Liver (tissue), 9 donors: ENCODE results near the gene ASIC2. TPM values are rescaled to one million over a fixed set of nuclear protein-coding genes. Genes with fewer than 3 reads are reported as not detected.

Experiments
- DNase-seq: peaks from one replicate; pipeline ENCODE4 v3.0.0-alpha.2; 2017; ENCODE audit warnings: low spot score
- H3K27ac ChIP-seq, 2 donors: one replicate each; pipeline ENCODE4 v1.7.0; 2013; ENCODE audit warnings: inconsistent platforms in 2 of 2, low read length in 2 of 2, control low read depth in 1 of 2, low read depth in 1 of 2, mild to moderate bottlenecking in 1 of 2
- H3K27me3 ChIP-seq, 4 donors: one replicate each; pipeline versions ENCODE4 v1.6.1 to v1.7.0; 2013; ENCODE audit warnings: low read length in 3 of 4, inconsistent platforms in 1 of 4, mild to moderate bottlenecking in 1 of 4, moderate library complexity in 1 of 4; ENCODE audit not compliant: control insufficient read depth in 4 of 4, insufficient read depth in 4 of 4
- H3K36me3 ChIP-seq, 4 donors: one replicate each; pipeline versions ENCODE4 v1.6.1 to v1.7.0; 2013; ENCODE audit warnings: low read length in 3 of 4, mild to moderate bottlenecking in 3 of 4, low read depth in 1 of 4, moderate library complexity in 1 of 4; ENCODE audit not compliant: control insufficient read depth in 4 of 4, insufficient read depth in 3 of 4
- H3K4me1 ChIP-seq, 4 donors: one replicate each; pipeline versions ENCODE4 v1.6.1 to v1.7.0; 2013; ENCODE audit warnings: low read length in 3 of 4, mild to moderate bottlenecking in 3 of 4, moderate library complexity in 1 of 4; ENCODE audit not compliant: control insufficient read depth in 4 of 4, insufficient read depth in 4 of 4
- H3K4me3 ChIP-seq, 3 donors: one replicate each; pipeline versions ENCODE4 v1.6.1 to v1.7.0; 2013; ENCODE audit warnings: low read length in 3 of 3, control low read depth in 1 of 3, low read depth in 1 of 3, mild to moderate bottlenecking in 1 of 3
- H3K9ac ChIP-seq, 2 donors: one replicate each; pipeline ENCODE4 v1.7.0; 2013; ENCODE audit warnings: low read length in 2 of 2, mild to moderate bottlenecking in 2 of 2, moderate library complexity in 2 of 2, control low read depth in 1 of 2, low read depth in 1 of 2
- H3K9me3 ChIP-seq, 4 donors: one replicate each; pipeline versions ENCODE4 v1.6.1 to v1.7.0; 2013; ENCODE audit warnings: low read length in 3 of 4; ENCODE audit not compliant: control insufficient read depth in 4 of 4
- EGR1 ChIP-seq, 2 donors: IDR thresholded peaks; 2 replicates each; pipeline ENCODE4 v1.6.1; 2016 to 2018; ENCODE audit warnings: antibody characterized with exemption in 2 of 2, low read depth in 2 of 2
- FOXA1 ChIP-seq: IDR thresholded peaks from 2 replicates; pipeline ENCODE4 v1.6.1; 2016; ENCODE audit warnings: antibody characterized with exemption
- NR2F2 ChIP-seq: IDR thresholded peaks from 2 replicates; pipeline ENCODE4 v1.6.1; 2016; ENCODE audit warnings: antibody characterized with exemption
- RXRA ChIP-seq, 2 donors: IDR thresholded peaks; 2 replicates each; pipeline ENCODE4 v1.6.1; 2017 to 2018; ENCODE audit warnings: antibody characterized with exemption in 2 of 2, mild to moderate bottlenecking in 1 of 2
- SP1 ChIP-seq: IDR thresholded peaks from 2 replicates; pipeline ENCODE4 v1.6.1; 2018; ENCODE audit warnings: antibody characterized with exemption, mild to moderate bottlenecking
- YY1 ChIP-seq: IDR thresholded peaks from 2 replicates; pipeline ENCODE4 v1.6.1; 2016; ENCODE audit warnings: antibody characterized with exemption, mild to moderate bottlenecking
- WGBS: extraction: QIAGEN DNeasy Blood & Tissue Kit; methylation state at CpG from one replicate; pipeline ENCODE4 v1.1.7; 2013; 5-methylcytosine and 5-hydroxymethylcytosine counted together
- polyA plus RNA-seq, 2 donors: library from polyadenylated mRNA; stranded (reverse) in 1 of 2; unstranded in 1 of 2; fragments of 200-250 nt in 1 of 2; fragments of >200 nt in 1 of 2; fragmentation: Nextera tagmentation in 1 of 2; extraction: Ambion mirVana in 1 of 2; gene quantifications; one replicate each; pipeline versions ENCODE4 v1.2.1 to v1.2.3, GENCODE V29; 2013 to 2015
- total RNA-seq, 2 donors: library from RNA; depleted of rRNA; stranded (reverse); fragments of >200 nt; gene quantifications; one replicate each; pipeline ENCODE4 v1.2.3, GENCODE V29; 2014
- TF ChIP-seq, protein P1 (sequence below): IDR thresholded peaks from 2 replicates; pipeline ENCODE4 v1.6.1; 2016; ENCODE audit warnings: antibody characterized with exemption
- TF ChIP-seq, protein P2 (sequence below): fragments of 150-350 bp; IDR thresholded peaks from 2 replicates; pipeline ENCODE4 v1.5.1; 2017; ENCODE audit warnings: improper control_type of control experiment, low read depth, low read length; ENCODE audit not compliant: missing input control
- TF ChIP-seq, protein P3 (sequence below): IDR thresholded peaks from 2 replicates; pipeline ENCODE4 v1.6.1; 2016; ENCODE audit warnings: antibody characterized with exemption
- TF ChIP-seq, protein P4 (sequence below): IDR thresholded peaks from 2 replicates; pipeline ENCODE4 v1.6.1; 2016; ENCODE audit warnings: antibody characterized with exemption
- TF ChIP-seq, protein P5 (sequence below): IDR thresholded peaks from 2 replicates; pipeline ENCODE4 v1.6.1; 2016; ENCODE audit warnings: antibody characterized with exemption, mild to moderate bottlenecking
- donor health status: healthy.
- donor health status: healthy.
- donor health status: healthy.
- donor health status: healthy.
- donor health status: healthy.

ASIC2 gene
- total and polyA plus RNA-seq, 4 donors, result under 0.01 TPM; not detected in 3

DNA sequence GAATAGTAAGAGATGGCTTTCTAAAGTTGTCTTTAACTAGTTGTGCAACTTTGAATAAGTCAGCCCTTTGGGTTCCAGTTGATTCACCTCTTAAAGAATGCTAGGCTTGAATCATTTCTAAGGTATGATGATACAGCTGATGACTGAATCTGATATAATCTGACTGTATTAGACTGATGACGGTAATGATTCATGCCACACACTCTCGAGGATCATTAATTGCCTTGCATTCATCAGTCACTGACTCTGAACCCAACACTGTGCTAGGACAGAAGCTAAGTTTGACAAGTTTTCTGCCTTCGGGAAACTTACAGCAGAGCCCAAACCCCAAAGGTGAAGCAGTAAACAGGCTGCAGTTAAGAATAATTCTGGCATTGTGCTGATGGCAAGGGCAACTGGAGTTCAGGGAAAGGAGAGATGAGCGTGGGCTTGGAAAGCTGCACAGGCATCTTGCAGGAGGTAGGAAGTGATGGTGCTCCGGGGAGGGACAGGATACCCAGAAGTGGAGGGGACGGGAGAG is 25.8 kb downstream of the ASIC2 start (continued):
- TF ChIP-seq, protein P1, sequence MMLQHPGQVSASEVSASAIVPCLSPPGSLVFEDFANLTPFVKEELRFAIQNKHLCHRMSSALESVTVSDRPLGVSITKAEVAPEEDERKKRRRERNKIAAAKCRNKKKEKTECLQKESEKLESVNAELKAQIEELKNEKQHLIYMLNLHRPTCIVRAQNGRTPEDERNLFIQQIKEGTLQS, result no peak
- TF ChIP-seq FOXA1, result no peak
- no peak for TF ChIP-seq SP1
- TF ChIP-seq RXRA (IDR thresholded peaks at IDR 0.05), result no peak
- TF ChIP-seq, protein P2, sequence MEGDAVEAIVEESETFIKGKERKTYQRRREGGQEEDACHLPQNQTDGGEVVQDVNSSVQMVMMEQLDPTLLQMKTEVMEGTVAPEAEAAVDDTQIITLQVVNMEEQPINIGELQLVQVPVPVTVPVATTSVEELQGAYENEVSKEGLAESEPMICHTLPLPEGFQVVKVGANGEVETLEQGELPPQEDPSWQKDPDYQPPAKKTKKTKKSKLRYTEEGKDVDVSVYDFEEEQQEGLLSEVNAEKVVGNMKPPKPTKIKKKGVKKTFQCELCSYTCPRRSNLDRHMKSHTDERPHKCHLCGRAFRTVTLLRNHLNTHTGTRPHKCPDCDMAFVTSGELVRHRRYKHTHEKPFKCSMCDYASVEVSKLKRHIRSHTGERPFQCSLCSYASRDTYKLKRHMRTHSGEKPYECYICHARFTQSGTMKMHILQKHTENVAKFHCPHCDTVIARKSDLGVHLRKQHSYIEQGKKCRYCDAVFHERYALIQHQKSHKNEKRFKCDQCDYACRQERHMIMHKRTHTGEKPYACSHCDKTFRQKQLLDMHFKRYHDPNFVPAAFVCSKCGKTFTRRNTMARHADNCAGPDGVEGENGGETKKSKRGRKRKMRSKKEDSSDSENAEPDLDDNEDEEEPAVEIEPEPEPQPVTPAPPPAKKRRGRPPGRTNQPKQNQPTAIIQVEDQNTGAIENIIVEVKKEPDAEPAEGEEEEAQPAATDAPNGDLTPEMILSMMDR, result no peak
- TF ChIP-seq NR2F2, result no peak
- TF ChIP-seq, protein P3, sequence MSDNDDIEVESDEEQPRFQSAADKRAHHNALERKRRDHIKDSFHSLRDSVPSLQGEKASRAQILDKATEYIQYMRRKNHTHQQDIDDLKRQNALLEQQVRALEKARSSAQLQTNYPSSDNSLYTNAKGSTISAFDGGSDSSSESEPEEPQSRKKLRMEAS, result no peak

DNA sequence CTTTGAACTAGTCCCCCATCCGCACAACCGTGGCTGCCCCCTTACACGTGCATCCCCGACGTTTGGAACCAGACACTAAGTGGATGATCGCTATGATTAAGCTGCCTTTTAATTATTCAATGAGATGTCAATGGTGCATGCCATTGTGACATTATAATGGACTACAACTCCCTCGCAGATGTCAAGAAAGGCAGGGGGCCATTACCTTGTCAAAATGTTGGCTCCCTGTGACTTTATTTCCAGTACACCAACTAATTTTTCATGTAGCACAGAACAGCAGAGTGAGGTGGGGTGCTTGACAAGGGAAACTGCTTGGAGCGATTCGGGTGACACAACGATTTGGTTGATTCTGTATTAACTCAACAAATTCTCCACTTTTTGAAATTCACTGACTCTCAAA is 26.5 kb downstream of the ASIC2 start:
- no peak for DNase-seq
- 82% methylated on average over 10 of the region's 10 CpGs for WGBS

More for the DNA sequence above, 26.5 kb downstream of the ASIC2 start:
- H3K4me1 ChIP-seq, result no peaks in the 10 kb centered on the region
- TF ChIP-seq NR2F2 (no peak), SP1 (no peak), YY1 (no peak), RXRA (IDR thresholded peaks at IDR 0.05) (no peak), FOXA1 (no peak), EGR1 (IDR thresholded peaks at IDR 0.05; ENCODE audit: low read depth in 2 of 2) (no peak)
- TF ChIP-seq, protein P4, sequence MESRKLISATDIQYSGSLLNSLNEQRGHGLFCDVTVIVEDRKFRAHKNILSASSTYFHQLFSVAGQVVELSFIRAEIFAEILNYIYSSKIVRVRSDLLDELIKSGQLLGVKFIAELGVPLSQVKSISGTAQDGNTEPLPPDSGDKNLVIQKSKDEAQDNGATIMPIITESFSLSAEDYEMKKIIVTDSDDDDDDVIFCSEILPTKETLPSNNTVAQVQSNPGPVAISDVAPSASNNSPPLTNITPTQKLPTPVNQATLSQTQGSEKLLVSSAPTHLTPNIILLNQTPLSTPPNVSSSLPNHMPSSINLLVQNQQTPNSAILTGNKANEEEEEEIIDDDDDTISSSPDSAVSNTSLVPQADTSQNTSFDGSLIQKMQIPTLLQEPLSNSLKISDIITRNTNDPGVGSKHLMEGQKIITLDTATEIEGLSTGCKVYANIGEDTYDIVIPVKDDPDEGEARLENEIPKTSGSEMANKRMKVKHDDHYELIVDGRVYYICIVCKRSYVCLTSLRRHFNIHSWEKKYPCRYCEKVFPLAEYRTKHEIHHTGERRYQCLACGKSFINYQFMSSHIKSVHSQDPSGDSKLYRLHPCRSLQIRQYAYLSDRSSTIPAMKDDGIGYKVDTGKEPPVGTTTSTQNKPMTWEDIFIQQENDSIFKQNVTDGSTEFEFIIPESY, result no peak
- TF ChIP-seq, protein P5, sequence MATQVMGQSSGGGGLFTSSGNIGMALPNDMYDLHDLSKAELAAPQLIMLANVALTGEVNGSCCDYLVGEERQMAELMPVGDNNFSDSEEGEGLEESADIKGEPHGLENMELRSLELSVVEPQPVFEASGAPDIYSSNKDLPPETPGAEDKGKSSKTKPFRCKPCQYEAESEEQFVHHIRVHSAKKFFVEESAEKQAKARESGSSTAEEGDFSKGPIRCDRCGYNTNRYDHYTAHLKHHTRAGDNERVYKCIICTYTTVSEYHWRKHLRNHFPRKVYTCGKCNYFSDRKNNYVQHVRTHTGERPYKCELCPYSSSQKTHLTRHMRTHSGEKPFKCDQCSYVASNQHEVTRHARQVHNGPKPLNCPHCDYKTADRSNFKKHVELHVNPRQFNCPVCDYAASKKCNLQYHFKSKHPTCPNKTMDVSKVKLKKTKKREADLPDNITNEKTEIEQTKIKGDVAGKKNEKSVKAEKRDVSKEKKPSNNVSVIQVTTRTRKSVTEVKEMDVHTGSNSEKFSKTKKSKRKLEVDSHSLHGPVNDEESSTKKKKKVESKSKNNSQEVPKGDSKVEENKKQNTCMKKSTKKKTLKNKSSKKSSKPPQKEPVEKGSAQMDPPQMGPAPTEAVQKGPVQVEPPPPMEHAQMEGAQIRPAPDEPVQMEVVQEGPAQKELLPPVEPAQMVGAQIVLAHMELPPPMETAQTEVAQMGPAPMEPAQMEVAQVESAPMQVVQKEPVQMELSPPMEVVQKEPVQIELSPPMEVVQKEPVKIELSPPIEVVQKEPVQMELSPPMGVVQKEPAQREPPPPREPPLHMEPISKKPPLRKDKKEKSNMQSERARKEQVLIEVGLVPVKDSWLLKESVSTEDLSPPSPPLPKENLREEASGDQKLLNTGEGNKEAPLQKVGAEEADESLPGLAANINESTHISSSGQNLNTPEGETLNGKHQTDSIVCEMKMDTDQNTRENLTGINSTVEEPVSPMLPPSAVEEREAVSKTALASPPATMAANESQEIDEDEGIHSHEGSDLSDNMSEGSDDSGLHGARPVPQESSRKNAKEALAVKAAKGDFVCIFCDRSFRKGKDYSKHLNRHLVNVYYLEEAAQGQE, result no peak
- TF ChIP-seq, protein P2, result no peak
- no peak overlapping the region for H3K27ac ChIP-seq
- no peak overlapping the region for H3K4me3 ChIP-seq
- H3K9me3 ChIP-seq, result no peaks in the 10 kb centered on the region
- H3K36me3 ChIP-seq, result no peaks in the 10 kb centered on the region
- peaks cover 0 to 7% (median 0%) of the 10 kb centered on the region in 4 donors for H3K27me3 ChIP-seq
- no peak overlapping the region for H3K9ac ChIP-seq
